Stimulated activated CD4-positive, alpha-beta T cell treated with anti-CD3 and anti-CD28 coated beads, TNF-alpha, amount 100 ng/mL, for 1 hour (primary cell): ENCODE measurements around the gene RPS21.
A peak's percentile ranks its signal among the peaks of the same experiment; 100 is the strongest.

Experiments used
- DNase-seq, 3 donors: peaks; one replicate each; pipeline ENCODE4 v3.0.0-alpha.2; 2020; ENCODE audit warnings: low read depth in 3 of 3, low spot score in 1 of 3

Gene RPS21

GRCh38 chr20:62377064-62377461 is 9.8 kb upstream of the RPS21 start:
- DNase-seq: no peak

GRCh38 chr20:62377615-62378178 is 9.2 kb upstream of the RPS21 start:
- DNase-seq: no peak

GRCh38 chr20:62378215-62378614 is 8.7 kb upstream of the RPS21 start:
- DNase-seq: no peak

GRCh38 chr20:62381202-62381797 is 5.6 kb upstream of the RPS21 start:
- no peak for DNase-seq

GRCh38 chr20:62381842-62382241 is 5.1 kb upstream of the RPS21 start:
- DNase-seq: no peak

- DNase-seq: peak; percentile 52 to 64 (median 53)
Observed at GRCh38 chr20:62382306-62383198, 4.4 kb upstream of the RPS21 start.

GRCh38 chr20:62387219-62387913 is 463 bp downstream of the RPS21 start:
- no peak for DNase-seq

GRCh38 chr20:62387933-62388635 is 1.2 kb downstream of the RPS21 start:
- DNase-seq: no peak

GRCh38 chr20:62388839-62389600 is 2.1 kb downstream of the RPS21 start:
- DNase-seq: no peak

GRCh38 chr20:62389601-62390087 is 2.7 kb downstream of the RPS21 start:
- no peak for DNase-seq

- DNase-seq: no peak
Observed at GRCh38 chr20:62390317-62391164, 3.6 kb downstream of the RPS21 start.

GRCh38 chr20:62391165-62392076 is 4.5 kb downstream of the RPS21 start:
- DNase-seq: no peak

GRCh38 chr20:62392077-62392418 is 5.1 kb downstream of the RPS21 start:
- DNase-seq: no peak

- DNase-seq: no peak
Observed at GRCh38 chr20:62392621-62393334, 5.9 kb downstream of the RPS21 start.

GRCh38 chr20:62393335-62393665 is 6.4 kb downstream of the RPS21 start:
- DNase-seq: no peak

GRCh38 chr20:62393830-62394229 is 6.9 kb downstream of the RPS21 start:
- no peak for DNase-seq
